ENCODE measurements around the gene ADSL.

ADSL gene

DNA sequence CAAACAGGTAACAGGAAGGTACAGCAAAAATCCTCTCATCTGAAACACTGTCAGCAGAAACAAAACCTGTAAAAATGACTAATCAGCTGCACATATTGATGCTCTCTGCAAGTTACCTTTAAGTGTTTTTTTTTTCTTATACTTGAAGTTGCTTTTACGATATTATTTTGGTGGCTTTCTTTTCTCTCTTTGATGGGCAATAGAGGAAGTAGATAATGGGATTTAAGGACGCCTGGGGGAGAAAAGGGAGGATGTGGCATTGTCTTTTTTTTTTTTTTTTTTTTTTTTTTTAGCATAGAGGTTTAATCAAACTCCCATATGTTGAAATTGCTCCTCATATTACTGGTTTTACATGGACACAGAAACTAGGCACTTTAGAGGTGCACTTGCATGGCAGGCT, 11.4 kb upstream of the ADSL start:
- H2AFZ ChIP-seq (ENCODE audit: low read depth, low read length): no peak overlapping the region
- H3K79me2 ChIP-seq (ENCODE audit: low read length): no peaks in the 10 kb centered on the region
- H3K27me3 ChIP-seq (ENCODE audit: low read depth, low read length): peaks cover 13% of the 10 kb centered on the region; the same call in 1 of the 2 replicates
- H3K4me2 ChIP-seq (ENCODE audit: low read length): peak overlapping the region; percentile 86
- H3K4me3 ChIP-seq (ENCODE audit: low read length): peak overlapping the region; percentile 13; the same call in 1 of the 2 replicates
- peaks cover 55% of the 10 kb centered on the region for H3K4me1 ChIP-seq (ENCODE audit: low read length)
- no peaks in the 10 kb centered on the region for H4K20me1 ChIP-seq (ENCODE audit: insufficient read depth, low read length)
- TF ChIP-seq, protein P1, sequence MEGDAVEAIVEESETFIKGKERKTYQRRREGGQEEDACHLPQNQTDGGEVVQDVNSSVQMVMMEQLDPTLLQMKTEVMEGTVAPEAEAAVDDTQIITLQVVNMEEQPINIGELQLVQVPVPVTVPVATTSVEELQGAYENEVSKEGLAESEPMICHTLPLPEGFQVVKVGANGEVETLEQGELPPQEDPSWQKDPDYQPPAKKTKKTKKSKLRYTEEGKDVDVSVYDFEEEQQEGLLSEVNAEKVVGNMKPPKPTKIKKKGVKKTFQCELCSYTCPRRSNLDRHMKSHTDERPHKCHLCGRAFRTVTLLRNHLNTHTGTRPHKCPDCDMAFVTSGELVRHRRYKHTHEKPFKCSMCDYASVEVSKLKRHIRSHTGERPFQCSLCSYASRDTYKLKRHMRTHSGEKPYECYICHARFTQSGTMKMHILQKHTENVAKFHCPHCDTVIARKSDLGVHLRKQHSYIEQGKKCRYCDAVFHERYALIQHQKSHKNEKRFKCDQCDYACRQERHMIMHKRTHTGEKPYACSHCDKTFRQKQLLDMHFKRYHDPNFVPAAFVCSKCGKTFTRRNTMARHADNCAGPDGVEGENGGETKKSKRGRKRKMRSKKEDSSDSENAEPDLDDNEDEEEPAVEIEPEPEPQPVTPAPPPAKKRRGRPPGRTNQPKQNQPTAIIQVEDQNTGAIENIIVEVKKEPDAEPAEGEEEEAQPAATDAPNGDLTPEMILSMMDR (IDR thresholded peaks at IDR 0.05; ENCODE audit: low read depth, low read length): no peak
- TF ChIP-seq EZH2phosphoT487 (IDR thresholded peaks at IDR 0.05; ENCODE audit: low read depth): no peak
- no peak overlapping the region for H3K9ac ChIP-seq (ENCODE audit: low read length)
- no peaks in the 10 kb centered on the region for H3K9me3 ChIP-seq (ENCODE audit: insufficient read depth, low read length)
- H3K36me3 ChIP-seq (replicated peaks; ENCODE audit: low read depth, low read length): peaks cover 12% of the 10 kb centered on the region
- H3K27ac ChIP-seq (ENCODE audit: low read length): 0 out of 2 replicates have a peak overlapping the region, but pooled peaks have one; percentile 10

DNA sequence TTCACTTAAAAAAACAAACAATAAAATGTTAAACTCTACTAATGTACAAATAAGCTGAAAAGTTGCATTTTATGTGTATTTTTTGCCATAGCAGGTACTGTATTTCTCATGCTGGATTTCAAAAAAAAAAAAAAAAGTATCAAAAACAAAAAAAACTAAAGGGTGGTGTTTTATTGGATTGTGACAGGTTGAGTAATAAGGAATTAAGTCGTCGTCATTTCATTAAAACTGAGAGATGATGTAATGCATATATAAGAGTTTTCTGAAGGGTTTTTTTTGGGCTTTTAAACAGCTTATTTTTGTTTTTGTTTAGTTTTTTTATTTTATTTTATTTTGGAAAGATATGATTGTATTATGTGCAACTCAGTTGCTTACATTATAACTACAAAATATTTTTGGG, 10.9 kb upstream of the ADSL start:
- Histone ChIP-seq H3K4me3 (ENCODE audit: low read length) (peak overlapping the region; percentile 53; the same call in 1 of the 2 replicates), H4K20me1 (ENCODE audit: insufficient read depth, low read length) (no peaks in the 10 kb centered on the region), H3K4me2 (ENCODE audit: low read length) (peak overlapping the region; percentile 86), H3K4me1 (ENCODE audit: low read length) (peaks cover 55% of the 10 kb centered on the region), H3K27ac (ENCODE audit: low read length) (no peak overlapping the region), H3K79me2 (ENCODE audit: low read length) (no peaks in the 10 kb centered on the region), H2AFZ (ENCODE audit: low read depth, low read length) (no peak overlapping the region), H3K36me3 (replicated peaks; ENCODE audit: low read depth, low read length) (peaks cover 12% of the 10 kb centered on the region), H3K9ac (ENCODE audit: low read length) (no peak overlapping the region), H3K27me3 (ENCODE audit: low read depth, low read length) (peaks cover 13% of the 10 kb centered on the region; the same call in 1 of the 2 replicates), H3K9me3 (ENCODE audit: insufficient read depth, low read length) (no peaks in the 10 kb centered on the region)
- TF ChIP-seq EZH2phosphoT487 (IDR thresholded peaks at IDR 0.05; ENCODE audit: low read depth): no peak
- TF ChIP-seq, protein P1 (IDR thresholded peaks at IDR 0.05; ENCODE audit: low read depth, low read length): no peak

DNA sequence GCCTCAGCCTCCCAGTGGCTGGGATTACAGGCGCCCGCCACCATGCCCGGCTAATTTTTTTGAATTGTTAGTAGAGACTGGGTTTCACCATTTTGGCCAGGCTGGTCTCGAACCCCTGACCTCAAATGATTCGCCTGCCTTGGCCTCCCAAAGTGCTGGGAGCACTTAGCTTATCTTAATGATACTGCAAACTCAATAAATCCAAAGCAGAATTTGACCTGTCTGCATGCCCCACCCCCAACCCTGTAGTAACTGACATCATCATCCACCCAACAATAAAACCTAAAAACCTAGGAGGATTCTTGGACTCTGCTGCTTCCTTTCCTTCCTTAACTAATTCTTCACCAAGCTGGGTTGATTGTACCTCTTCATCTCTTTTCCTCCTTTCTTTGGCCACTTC, 6.3 kb upstream of the ADSL start:
- H3K27me3 ChIP-seq (ENCODE audit: low read depth, low read length): peaks cover 13% of the 10 kb centered on the region; the same call in 1 of the 2 replicates
- H3K27ac ChIP-seq (ENCODE audit: low read length): no peak overlapping the region
- H3K9me3 ChIP-seq (ENCODE audit: insufficient read depth, low read length): no peaks in the 10 kb centered on the region
- no peak overlapping the region for H3K9ac ChIP-seq (ENCODE audit: low read length)
- no peak overlapping the region for H3K4me3 ChIP-seq (ENCODE audit: low read length)
- H3K4me2 ChIP-seq (ENCODE audit: low read length): no peak overlapping the region
- no peaks in the 10 kb centered on the region for H4K20me1 ChIP-seq (ENCODE audit: insufficient read depth, low read length)
- no peak overlapping the region for H2AFZ ChIP-seq (ENCODE audit: low read depth, low read length)
- TF ChIP-seq, protein P1 (IDR thresholded peaks at IDR 0.05; ENCODE audit: low read depth, low read length): no peak
- TF ChIP-seq EZH2phosphoT487 (IDR thresholded peaks at IDR 0.05; ENCODE audit: low read depth): no peak
- peaks cover 28% of the 10 kb centered on the region for H3K4me1 ChIP-seq (ENCODE audit: low read length)
- peaks cover 3% of the 10 kb centered on the region for H3K79me2 ChIP-seq (ENCODE audit: low read length)
- H3K36me3 ChIP-seq (replicated peaks; ENCODE audit: low read depth, low read length): peaks cover 5% of the 10 kb centered on the region

DNA sequence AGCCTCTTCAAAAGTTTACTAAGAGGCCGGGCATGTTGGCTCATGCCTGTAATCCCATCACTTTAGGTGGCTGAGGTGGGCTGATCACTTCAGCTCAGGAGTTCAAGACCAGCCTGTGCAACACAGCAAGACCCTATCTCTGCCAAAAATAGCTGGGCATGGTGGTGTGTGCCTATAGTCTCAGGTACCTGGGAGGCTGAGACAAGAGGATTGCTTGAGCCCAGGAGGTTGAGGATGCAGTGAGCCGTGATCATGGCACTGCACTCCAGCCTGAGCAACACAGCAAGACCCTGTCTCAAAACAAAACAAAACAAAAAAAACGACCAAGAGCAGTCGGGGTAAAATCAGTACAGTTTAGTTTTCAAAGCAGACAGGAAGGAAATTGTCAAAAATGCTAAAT, 4.7 kb upstream of the ADSL start:
- Histone ChIP-seq H3K36me3 (replicated peaks; ENCODE audit: low read depth, low read length) (peaks cover 5% of the 10 kb centered on the region), H2AFZ (ENCODE audit: low read depth, low read length) (no peak overlapping the region), H3K9ac (ENCODE audit: low read length) (no peak overlapping the region), H3K27ac (ENCODE audit: low read length) (no peak overlapping the region), H3K4me1 (ENCODE audit: low read length) (peaks cover 18% of the 10 kb centered on the region), H3K4me2 (ENCODE audit: low read length) (no peak overlapping the region), H3K9me3 (ENCODE audit: insufficient read depth, low read length) (no peaks in the 10 kb centered on the region), H3K79me2 (ENCODE audit: low read length) (peaks cover 9% of the 10 kb centered on the region), H3K4me3 (ENCODE audit: low read length) (no peak overlapping the region), H4K20me1 (ENCODE audit: insufficient read depth, low read length) (no peaks in the 10 kb centered on the region), H3K27me3 (ENCODE audit: low read depth, low read length) (peaks cover 13% of the 10 kb centered on the region; the same call in 1 of the 2 replicates)
- no peak for TF ChIP-seq EZH2phosphoT487 (IDR thresholded peaks at IDR 0.05; ENCODE audit: low read depth)
- TF ChIP-seq, protein P1 (IDR thresholded peaks at IDR 0.05; ENCODE audit: low read depth, low read length): no peak
